Measurements from ENCODE around the gene TMA7. TPM values are rescaled to one million over a fixed set of nuclear protein-coding genes. Genes with fewer than 3 reads are reported as not detected.

Gene TMA7
- total and polyA plus RNA-seq, 2 of the 13 experiments (the other 11 are each of a cell fraction or from before 2014, with no cell fraction given) = 100 to 486 TPM

DNA sequence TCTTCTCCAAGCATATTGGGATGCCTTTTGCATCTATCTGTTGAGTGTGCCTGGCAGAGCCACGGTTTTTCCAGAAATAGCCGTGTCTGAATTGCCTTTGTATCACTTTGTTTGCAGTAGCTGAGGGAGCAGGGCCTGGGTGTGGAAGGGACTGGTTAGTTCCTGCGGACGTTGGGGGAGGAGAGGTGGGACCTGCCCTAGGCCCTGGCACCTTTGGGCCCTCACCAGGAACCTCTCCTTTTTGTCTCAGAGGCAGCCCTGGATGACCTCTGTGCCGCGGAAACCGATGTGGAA is 25.1 kb downstream of the TMA7 start (continued):
- TF ChIP-seq, protein P1, sequence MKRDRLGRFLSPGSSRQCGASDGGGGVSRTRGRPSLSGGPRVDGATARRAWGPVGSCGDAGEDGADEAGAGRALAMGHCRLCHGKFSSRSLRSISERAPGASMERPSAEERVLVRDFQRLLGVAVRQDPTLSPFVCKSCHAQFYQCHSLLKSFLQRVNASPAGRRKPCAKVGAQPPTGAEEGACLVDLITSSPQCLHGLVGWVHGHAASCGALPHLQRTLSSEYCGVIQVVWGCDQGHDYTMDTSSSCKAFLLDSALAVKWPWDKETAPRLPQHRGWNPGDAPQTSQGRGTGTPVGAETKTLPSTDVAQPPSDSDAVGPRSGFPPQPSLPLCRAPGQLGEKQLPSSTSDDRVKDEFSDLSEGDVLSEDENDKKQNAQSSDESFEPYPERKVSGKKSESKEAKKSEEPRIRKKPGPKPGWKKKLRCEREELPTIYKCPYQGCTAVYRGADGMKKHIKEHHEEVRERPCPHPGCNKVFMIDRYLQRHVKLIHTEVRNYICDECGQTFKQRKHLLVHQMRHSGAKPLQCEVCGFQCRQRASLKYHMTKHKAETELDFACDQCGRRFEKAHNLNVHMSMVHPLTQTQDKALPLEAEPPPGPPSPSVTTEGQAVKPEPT (CRISPR knock-in tag; IDR thresholded peaks at IDR 0.05; ENCODE audit: low read depth) = peak; percentile 52; the same call in 1 of the 2 replicates
- TF ChIP-seq EED (CRISPR knock-in tag; IDR thresholded peaks at IDR 0.05) (0 out of 2 replicates have a peak, but pooled peaks have one; percentile 13), ZNF337 (CRISPR knock-in tag; IDR thresholded peaks at IDR 0.05; ENCODE audit: borderline replicate concordance, low read depth) (no peak)

DNA sequence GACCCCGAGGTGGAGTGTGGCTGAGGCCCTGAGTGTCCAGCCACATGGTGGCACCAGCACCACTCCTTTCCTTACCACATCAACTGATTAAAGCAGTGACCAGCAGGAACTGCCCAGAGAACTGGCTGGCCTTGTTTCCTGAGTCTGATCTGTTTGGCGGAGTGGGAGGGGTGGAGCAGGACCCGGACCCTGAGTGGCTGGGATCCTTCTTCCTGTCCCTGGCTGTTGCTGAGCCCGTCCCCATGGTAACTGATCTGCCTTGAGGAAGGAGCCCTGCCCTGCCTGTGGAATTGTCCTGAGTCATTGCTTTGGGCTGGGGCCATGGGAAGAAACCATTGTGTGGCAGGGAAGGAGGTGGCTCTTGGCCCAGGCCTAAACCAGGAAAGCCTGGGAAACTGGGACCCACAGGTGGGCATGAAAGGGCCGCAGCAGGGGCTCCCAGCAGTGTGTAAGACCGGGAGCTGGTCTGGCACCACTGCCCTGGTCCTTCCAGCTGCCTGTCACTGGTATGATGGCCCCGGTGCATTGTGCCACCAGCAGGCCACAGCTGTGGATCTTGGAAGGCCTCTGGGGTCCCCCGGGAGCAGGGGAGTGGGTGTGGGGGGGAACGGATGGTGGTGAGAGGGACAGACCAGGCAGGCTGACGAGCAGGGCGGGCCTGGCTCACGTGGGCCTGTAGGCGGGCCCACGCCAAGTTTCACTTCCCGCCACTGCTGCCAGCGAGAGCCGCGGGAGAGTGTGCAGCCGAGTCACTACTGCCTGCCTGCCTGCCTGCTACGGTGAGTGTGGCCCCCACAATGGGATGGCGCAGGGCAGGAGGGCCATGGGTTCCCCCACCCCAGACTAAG is 25.7 kb downstream of the TMA7 start:
- ChIA-PET POLR2A (interaction anchor here (0.6 to 3.8 kb wide), 4 partner anchors 8 to 91 kb away, joined by 4 to 17 read pairs (median 6); partner anchors contain the start of genes ATRIP and PFKFB4), CTCF (ENCODE audit: low intra/inter-chr PET ratio, low total read pairs) (interaction anchor here (1.3 to 1.8 kb wide), 3 partner anchors 19 to 83 kb away, joined by 3 to 39 read pairs (median 17); partner anchors contain the start of gene ATRIP)
- ATAC-seq (peak; percentile 93), FAIRE-seq (peak; percentile 98), DNase-seq (ENCODE audit: low spot score) (peak; percentile 96)
- intact Hi-C loops (cut with micrococcal nuclease; ENCODE audit: unreplicated experiment) = loop anchor here (1.0 kb wide), 2 partner anchors 42 to 83 kb away; no protein-coding TSS in a partner anchor
- Histone ChIP-seq H3K27me3 (ENCODE audit: control insufficient read depth in 1 of 2, insufficient read depth in 2 of 2, low read length in 2 of 2) (no peaks in the 10 kb centered on the region), H3K9me3 (ENCODE audit: low read length) (no peaks in the 10 kb centered on the region), H4K20me1 (ENCODE audit: insufficient read depth, low read length) (no peaks in the 10 kb centered on the region), H2AFZ (ENCODE audit: low read length) (no peak overlapping the region), H3K4me2 (ENCODE audit: low read depth, low read length) (no peak overlapping the region), H3K9ac (ENCODE audit: insufficient read depth, low read depth, low read length) (peak overlapping the region; percentile 39), H3K36me3 (replicated peaks in 1 of 2; ENCODE audit: control insufficient read depth in 1 of 2, insufficient read depth in 2 of 2, low read length in 2 of 2) (peaks cover 3 to 16% of the 10 kb centered on the region in 2 experiments), H3K4me3 (replicated peaks in 1 of 3; ENCODE audit: insufficient read depth in 1 of 3, low read depth in 2 of 3, low read length in 3 of 3) (no peak overlapping the region), H3K79me2 (ENCODE audit: insufficient read depth, low read length) (no peaks in the 10 kb centered on the region), H3K27ac (ENCODE audit: extremely low read length, insufficient read depth, low read length) (peak overlapping the region; percentile 85), H3K4me1 (ENCODE audit: insufficient read depth, low read length) (peaks cover 51% of the 10 kb centered on the region)
- WGBS (ENCODE audit: low lambda C conversion rate) = 78% methylated on average over 11 of the region's 21 CpGs
- in situ Hi-C loops (cut with HindIII; ENCODE audit: extremely low pct_ligation_motif_present, low pct_unique_long_range_greater_than_20kb) = loop anchor here (5.0 kb wide), 2 partner anchors 37 to 92 kb away; partner anchors contain the start of genes PFKFB4 and SHISA5
- no TSS peak for BruUV-seq (replicated peaks)
- no peak for TF ChIP-seq ZNF234 (CRISPR knock-in tag; conservative IDR thresholded peaks at IDR 0.05)
- TF ChIP-seq POGZ (CRISPR knock-in tag; IDR thresholded peaks at IDR 0.05) = no peak
- TF ChIP-seq, protein P2, sequence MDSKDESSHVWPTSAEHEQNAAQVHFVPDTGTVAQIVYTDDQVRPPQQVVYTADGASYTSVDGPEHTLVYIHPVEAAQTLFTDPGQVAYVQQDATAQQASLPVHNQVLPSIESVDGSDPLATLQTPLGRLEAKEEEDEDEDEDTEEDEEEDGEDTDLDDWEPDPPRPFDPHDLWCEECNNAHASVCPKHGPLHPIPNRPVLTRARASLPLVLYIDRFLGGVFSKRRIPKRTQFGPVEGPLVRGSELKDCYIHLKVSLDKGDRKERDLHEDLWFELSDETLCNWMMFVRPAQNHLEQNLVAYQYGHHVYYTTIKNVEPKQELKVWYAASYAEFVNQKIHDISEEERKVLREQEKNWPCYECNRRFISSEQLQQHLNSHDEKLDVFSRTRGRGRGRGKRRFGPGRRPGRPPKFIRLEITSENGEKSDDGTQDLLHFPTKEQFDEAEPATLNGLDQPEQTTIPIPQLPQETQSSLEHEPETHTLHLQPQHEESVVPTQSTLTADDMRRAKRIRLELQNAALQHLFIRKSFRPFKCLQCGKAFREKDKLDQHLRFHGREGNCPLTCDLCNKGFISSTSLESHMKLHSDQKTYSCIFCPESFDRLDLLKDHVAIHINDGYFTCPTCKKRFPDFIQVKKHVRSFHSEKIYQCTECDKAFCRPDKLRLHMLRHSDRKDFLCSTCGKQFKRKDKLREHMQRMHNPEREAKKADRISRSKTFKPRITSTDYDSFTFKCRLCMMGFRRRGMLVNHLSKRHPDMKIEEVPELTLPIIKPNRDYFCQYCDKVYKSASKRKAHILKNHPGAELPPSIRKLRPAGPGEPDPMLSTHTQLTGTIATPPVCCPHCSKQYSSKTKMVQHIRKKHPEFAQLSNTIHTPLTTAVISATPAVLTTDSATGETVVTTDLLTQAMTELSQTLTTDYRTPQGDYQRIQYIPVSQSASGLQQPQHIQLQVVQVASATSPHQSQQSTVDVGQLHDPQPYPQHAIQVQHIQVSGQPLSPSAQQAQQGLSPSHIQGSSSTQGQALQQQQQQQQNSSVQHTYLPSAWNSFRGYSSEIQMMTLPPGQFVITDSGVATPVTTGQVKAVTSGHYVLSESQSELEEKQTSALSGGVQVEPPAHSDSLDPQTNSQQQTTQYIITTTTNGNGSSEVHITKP (CRISPR knock-in tag; IDR thresholded peaks at IDR 0.05; ENCODE audit: low read depth) = peak; percentile 97
- no peak for TF ChIP-seq GLI4 (CRISPR knock-in tag; IDR thresholded peaks at IDR 0.05; ENCODE audit: borderline replicate concordance)
- no peak for TF ChIP-seq ETV6 (CRISPR knock-in tag; conservative IDR thresholded peaks at IDR 0.05)
- TF ChIP-seq KLF9 (CRISPR knock-in tag; IDR thresholded peaks at IDR 0.05; ENCODE audit: low read depth) = no peak
- TF ChIP-seq ZNF510 (CRISPR knock-in tag; IDR thresholded peaks at IDR 0.05; ENCODE audit: low read depth) = 0 out of 2 replicates have a peak, but pooled peaks have one; percentile 51
- TF ChIP-seq, protein P3, sequence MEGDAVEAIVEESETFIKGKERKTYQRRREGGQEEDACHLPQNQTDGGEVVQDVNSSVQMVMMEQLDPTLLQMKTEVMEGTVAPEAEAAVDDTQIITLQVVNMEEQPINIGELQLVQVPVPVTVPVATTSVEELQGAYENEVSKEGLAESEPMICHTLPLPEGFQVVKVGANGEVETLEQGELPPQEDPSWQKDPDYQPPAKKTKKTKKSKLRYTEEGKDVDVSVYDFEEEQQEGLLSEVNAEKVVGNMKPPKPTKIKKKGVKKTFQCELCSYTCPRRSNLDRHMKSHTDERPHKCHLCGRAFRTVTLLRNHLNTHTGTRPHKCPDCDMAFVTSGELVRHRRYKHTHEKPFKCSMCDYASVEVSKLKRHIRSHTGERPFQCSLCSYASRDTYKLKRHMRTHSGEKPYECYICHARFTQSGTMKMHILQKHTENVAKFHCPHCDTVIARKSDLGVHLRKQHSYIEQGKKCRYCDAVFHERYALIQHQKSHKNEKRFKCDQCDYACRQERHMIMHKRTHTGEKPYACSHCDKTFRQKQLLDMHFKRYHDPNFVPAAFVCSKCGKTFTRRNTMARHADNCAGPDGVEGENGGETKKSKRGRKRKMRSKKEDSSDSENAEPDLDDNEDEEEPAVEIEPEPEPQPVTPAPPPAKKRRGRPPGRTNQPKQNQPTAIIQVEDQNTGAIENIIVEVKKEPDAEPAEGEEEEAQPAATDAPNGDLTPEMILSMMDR (CRISPR knock-in tag; IDR thresholded peaks at IDR 0.05) = peak; percentile 97
- TF ChIP-seq ZNF766 (CRISPR knock-in tag; IDR thresholded peaks at IDR 0.05; ENCODE audit: borderline replicate concordance) = no peak
- TF ChIP-seq ZNF570 (CRISPR knock-in tag; IDR thresholded peaks at IDR 0.05; ENCODE audit: borderline replicate concordance) = no peak
- TF ChIP-seq KLF13 (CRISPR knock-in tag; IDR thresholded peaks at IDR 0.05) = no peak
